Uterus (tissue), 2 donors: ENCODE data around the gene LAPTM5.

Source experiments
- CTCF ChIP-seq, 4 experiments: fragments of 200-600 bp in 2 of 4; fragments of 450-650 bp in 2 of 4; sonication (generic) in 2 of 4; IDR thresholded peaks; one replicate each; pipeline ENCODE4 v1.5.1; 2016 to 2019; ENCODE audit warnings: antibody characterized with exemption in 4 of 4, mild to moderate bottlenecking in 2 of 4, moderate library complexity in 1 of 4
- POLR2A ChIP-seq, 2 donors: fragments of 450-650 bp; IDR thresholded peaks; one replicate each; pipeline ENCODE4 v1.6.1; 2016; ENCODE audit warnings: antibody characterized with exemption in 2 of 2, mild to moderate bottlenecking in 1 of 2, moderate library complexity in 1 of 2

- no peak for TF ChIP-seq CTCF (IDR thresholded peaks at IDR 0.05)
- TF ChIP-seq POLR2A (IDR thresholded peaks at IDR 0.05): no peak
Measured at GRCh38 chr1:30745156-30745833, 12.3 kb downstream of the LAPTM5 start.
